Measurements from ENCODE around the gene SSU72. TPM values are rescaled to one million over a fixed set of nuclear protein-coding genes. Genes with fewer than 3 reads are reported as not detected.
A peak's percentile ranks its signal among the peaks of the same experiment; 100 is the strongest.
"Not testable (repeated sequence)": the region's sequence is repeated elsewhere in the genome, so short reads cannot be mapped to it uniquely, and the experiment has no call there.

SSU72 gene
- total RNA-seq, 1 donor from 2014 or later: 134 TPM

GRCh38 chr1:1558591-1558990, 16.1 kb downstream of the SSU72 start:
- Mint-ChIP-seq H3K4me1 (peaks cover 16% of the 10 kb centered on the region), H3K36me3 (ENCODE audit: low read depth) (no peaks in the 10 kb centered on the region), H3K27me3 (ENCODE audit: low read depth) (peaks cover 2% of the 10 kb centered on the region), H3K4me3 (peak overlapping the region; percentile 14), H3K9me3 (no peaks in the 10 kb centered on the region), H3K27ac (ENCODE audit: unreplicated experiment) (no peak overlapping the region)
- no peak for TF ChIP-seq CTCF (conservative IDR thresholded peaks at IDR 0.05)
- DNase-seq (ENCODE audit: low read depth, low spot score): no peak

- DNase-seq (ENCODE audit: low read depth, low spot score); H3K27me3 Mint-ChIP-seq (ENCODE audit: low read depth); H3K9me3 Mint-ChIP-seq; H3K27ac Mint-ChIP-seq (ENCODE audit: unreplicated experiment); H3K4me3 Mint-ChIP-seq; H3K36me3 Mint-ChIP-seq (ENCODE audit: low read depth): not testable (repeated sequence)
- peaks cover 16% of the 10 kb centered on the region for H3K4me1 Mint-ChIP-seq
Measured at GRCh38 chr1:1557688-1558087, 17.0 kb downstream of the SSU72 start.

GRCh38 chr1:1556961-1557360, 17.7 kb downstream of the SSU72 start:
- DNase-seq (ENCODE audit: low read depth, low spot score); H3K27ac Mint-ChIP-seq (ENCODE audit: unreplicated experiment); H3K36me3 Mint-ChIP-seq (ENCODE audit: low read depth); H3K9me3 Mint-ChIP-seq; H3K4me3 Mint-ChIP-seq; H3K27me3 Mint-ChIP-seq (ENCODE audit: low read depth): not testable (repeated sequence)
- peaks cover 16% of the 10 kb centered on the region for H3K4me1 Mint-ChIP-seq

GRCh38 chr1:1556505-1556904, 18.2 kb downstream of the SSU72 start:
- H3K4me1 Mint-ChIP-seq: peaks cover 16% of the 10 kb centered on the region
- H3K27me3 Mint-ChIP-seq (ENCODE audit: low read depth): peaks cover 6% of the 10 kb centered on the region
- TF ChIP-seq CTCF (conservative IDR thresholded peaks at IDR 0.05): no peak
- no peaks in the 10 kb centered on the region for H3K36me3 Mint-ChIP-seq (ENCODE audit: low read depth)
- no peak overlapping the region for H3K4me3 Mint-ChIP-seq
- no peak for DNase-seq (ENCODE audit: low read depth, low spot score)
- H3K9me3 Mint-ChIP-seq: no peaks in the 10 kb centered on the region
- H3K27ac Mint-ChIP-seq (ENCODE audit: unreplicated experiment): no peak overlapping the region

- DNase-seq (ENCODE audit: low read depth, low spot score): peak; percentile 48
- no peaks in the 10 kb centered on the region for H3K9me3 Mint-ChIP-seq
- H3K4me3 Mint-ChIP-seq: peak overlapping the region; percentile 58
- peaks cover 6% of the 10 kb centered on the region for H3K27me3 Mint-ChIP-seq (ENCODE audit: low read depth)
- H3K27ac Mint-ChIP-seq (ENCODE audit: unreplicated experiment): peak overlapping the region; percentile 89
- H3K36me3 Mint-ChIP-seq (ENCODE audit: low read depth): no peaks in the 10 kb centered on the region
- TF ChIP-seq CTCF (conservative IDR thresholded peaks at IDR 0.05): no peak
- H3K4me1 Mint-ChIP-seq: peaks cover 16% of the 10 kb centered on the region
Measured at GRCh38 chr1:1554926-1555915, 19.4 kb downstream of the SSU72 start.

GRCh38 chr1:1554550-1554925, 20.1 kb downstream of the SSU72 start:
- Mint-ChIP-seq H3K27me3 (ENCODE audit: low read depth) (peaks cover 6% of the 10 kb centered on the region), H3K4me1 (peaks cover 16% of the 10 kb centered on the region), H3K36me3 (ENCODE audit: low read depth) (no peaks in the 10 kb centered on the region), H3K9me3 (no peaks in the 10 kb centered on the region), H3K4me3 (peak overlapping the region; percentile 58), H3K27ac (ENCODE audit: unreplicated experiment) (no peak overlapping the region)
- no peak for DNase-seq (ENCODE audit: low read depth, low spot score)
- TF ChIP-seq CTCF (conservative IDR thresholded peaks at IDR 0.05): no peak
